BJ (cell line): Measurements from ENCODE around the gene RXRG. TPM values are rescaled to one million over a fixed set of nuclear protein-coding genes. Genes with fewer than 3 reads are reported as not detected.

Experiments
- CTCF ChIA-PET: fragments of 350-600 bp; formaldehyde crosslinking; extraction: SDS; loops from one replicate; lab custom pipeline; 2021; ENCODE audit warnings: antibody characterized with exemption, inconsistent platforms; lab: Yijun Ruan, JAX
- POLR2A ChIA-PET: fragments of 300-600 bp; sonication (Branson Sonifier 250); formaldehyde crosslinking; extraction: SDS; loops from one replicate; lab custom pipeline; 2021; ENCODE audit warnings: antibody characterized with exemption; lab: Charles Lee
- DNase-seq: peaks from one replicate; pipeline ENCODE4 v3.0.0-alpha.2; 2011; ENCODE audit warnings: low read depth
- H3K27me3 ChIP-seq: 2 replicates; pipeline ENCODE4 v1.6.0; 2011; ENCODE audit warnings: low read length; ENCODE audit not compliant: control insufficient read depth, insufficient read depth
- H3K36me3 ChIP-seq: 2 replicates; pipeline ENCODE4 v1.5.1; 2011; ENCODE audit warnings: low read length; ENCODE audit not compliant: control insufficient read depth, insufficient read depth
- H3K4me3 ChIP-seq: 2 replicates; pipeline ENCODE4 v1.5.1; 2011; ENCODE audit warnings: low read depth, mild to moderate bottlenecking, control low read depth, low read length
- CTCF ChIP-seq: IDR thresholded peaks from 2 replicates; pipeline ENCODE4 v1.5.1; 2011; ENCODE audit warnings: low read depth, mild to moderate bottlenecking, control low read depth, inconsistent platforms, low read length, moderate library complexity; ENCODE audit not compliant: insufficient read depth
- polyA plus RNA-seq: library from polyadenylated mRNA; depleted of rRNA; stranded (reverse); fragments of >200 nt; gene quantifications from 2 replicates; pipeline ENCODE4 v1.2.3, GENCODE V29; 2011; rRNA removed

The RXRG gene
- polyA plus RNA-seq, 1 experiment = not detected

GRCh38 chr1:165352442-165353293 lies 92.3 kb downstream of the RXRG start:
- no peaks in the 10 kb centered on the region for H3K36me3 ChIP-seq
- peaks cover 36% of the 10 kb centered on the region for H3K27me3 ChIP-seq
- ChIA-PET POLR2A (no interaction called here), CTCF (interaction anchor here (4.5 kb wide), 1 partner anchor 16 kb away, joined by 40 read pairs; no protein-coding TSS in a partner anchor)
- no peak for DNase-seq
- no peak overlapping the region for H3K4me3 ChIP-seq
- no peak for TF ChIP-seq CTCF

GRCh38 chr1:165351863-165352441 lies 93.0 kb downstream of the RXRG start:
- ChIA-PET CTCF (interaction anchor here (0.6 to 4.5 kb wide), 2 partner anchors 16 to 43 kb away, joined by 4 to 40 read pairs; no protein-coding TSS in a partner anchor), POLR2A (no interaction called here)
- no peaks in the 10 kb centered on the region for H3K36me3 ChIP-seq
- no peak for DNase-seq
- no peak for TF ChIP-seq CTCF
- peaks cover 33% of the 10 kb centered on the region for H3K27me3 ChIP-seq
- no peak overlapping the region for H3K4me3 ChIP-seq

Other genes starting within 250 kb of the RXRG start
- gene LMX1A, start 88.4 kb downstream of the RXRG start, polyA plus RNA-seq = not detected in 2 replicates
- not detected in 2 replicates for gene LRRC52, start 98.9 kb upstream of the RXRG start, polyA plus RNA-seq
- gene MGST3, start 186.1 kb upstream of the RXRG start, polyA plus RNA-seq = 220 and 261 TPM in 2 replicates